ENCODE measurements around the gene VWA5A.
"Not testable (repeated sequence)": the region's sequence is repeated elsewhere in the genome, so short reads cannot be mapped to it uniquely, and the experiment has no call there.

VWA5A gene

GRCh38 chr11:124094731-124095130, 20.5 kb upstream of the VWA5A start:
- no peak for DNase-seq (ENCODE audit: low read depth in 2 of 2)

- no peak for DNase-seq (ENCODE audit: low read depth in 2 of 2)
These were observed 18.9 kb upstream of the VWA5A start for GRCh38 chr11:124096364-124096763.

- DNase-seq (ENCODE audit: low read depth in 2 of 2): no peak
These were observed 17.1 kb upstream of the VWA5A start for GRCh38 chr11:124098141-124098540.

- no peak for DNase-seq (ENCODE audit: low read depth in 2 of 2)
These were observed 13.5 kb upstream of the VWA5A start for GRCh38 chr11:124101737-124102136.

GRCh38 chr11:124108156-124108555, 7.1 kb upstream of the VWA5A start:
- DNase-seq (ENCODE audit: low read depth in 2 of 2): no peak

GRCh38 chr11:124109377-124109776, 5.9 kb upstream of the VWA5A start:
- no peak for DNase-seq (ENCODE audit: low read depth in 2 of 2)

- DNase-seq (ENCODE audit: low read depth in 2 of 2): no peak
These were observed 5.0 kb upstream of the VWA5A start for GRCh38 chr11:124110201-124110600.

GRCh38 chr11:124113890-124114289, 1.4 kb upstream of the VWA5A start:
- no peak for DNase-seq (ENCODE audit: low read depth in 2 of 2)

GRCh38 chr11:124115782-124116616, 749 bp downstream of the VWA5A start:
- no peak for DNase-seq (ENCODE audit: low read depth in 2 of 2)

- DNase-seq (ENCODE audit: low read depth in 2 of 2): no peak
These were observed 3.9 kb downstream of the VWA5A start for GRCh38 chr11:124119103-124119502.

- no peak for DNase-seq (ENCODE audit: low read depth in 2 of 2)
These were observed 5.6 kb downstream of the VWA5A start for GRCh38 chr11:124120891-124121290.

- DNase-seq (ENCODE audit: low read depth in 2 of 2): no peak
These were observed 6.9 kb downstream of the VWA5A start for GRCh38 chr11:124122123-124122522.

GRCh38 chr11:124123622-124124021, 8.4 kb downstream of the VWA5A start:
- DNase-seq (ENCODE audit: low read depth in 2 of 2): no peak

GRCh38 chr11:124127134-124127533, 11.9 kb downstream of the VWA5A start:
- not testable (repeated sequence) for DNase-seq (ENCODE audit: low read depth in 2 of 2)

GRCh38 chr11:124143034-124143433, 27.8 kb downstream of the VWA5A start:
- DNase-seq (ENCODE audit: low read depth in 2 of 2): no peak

GRCh38 chr11:124147951-124148350, 32.7 kb downstream of the VWA5A start:
- DNase-seq (ENCODE audit: low read depth in 2 of 2): no peak

- no peak for DNase-seq (ENCODE audit: low read depth in 2 of 2)
These were observed 35.4 kb downstream of the VWA5A start for GRCh38 chr11:124150684-124151083.

GRCh38 chr11:124152770-124153407, 37.6 kb downstream of the VWA5A start:
- no peak for DNase-seq (ENCODE audit: low read depth in 2 of 2)

GRCh38 chr11:124153821-124154220, 38.6 kb downstream of the VWA5A start:
- no peak for DNase-seq (ENCODE audit: low read depth in 2 of 2)

- no peak for DNase-seq (ENCODE audit: low read depth in 2 of 2)
These were observed 44.2 kb downstream of the VWA5A start for GRCh38 chr11:124159481-124159880.

- DNase-seq (ENCODE audit: low read depth in 2 of 2): no peak
These were observed 45.7 kb downstream of the VWA5A start for GRCh38 chr11:124160986-124161385.

- DNase-seq (ENCODE audit: low read depth in 2 of 2): no peak
These were observed 52.6 kb downstream of the VWA5A start for GRCh38 chr11:124167826-124168231.

- no peak for DNase-seq (ENCODE audit: low read depth in 2 of 2)
These were observed 53.5 kb downstream of the VWA5A start for GRCh38 chr11:124168796-124169195.
